NCI-H2107 treated with DMSO at 0.1 percent for 48 hours (cell line): ENCODE measurements around the gene TMPO.
A peak's percentile ranks its signal among the peaks of the same experiment; 100 is the strongest.
"Not testable (repeated sequence)": the region's sequence is repeated elsewhere in the genome, so short reads cannot be mapped to it uniquely, and the experiment has no call there.

Source experiments
- DNase-seq: peaks from one replicate; lab custom pipeline; 2025; ENCODE audit not compliant: unreplicated experiment; lab: John Stamatoyannopoulos, UW

TMPO gene, protein sequence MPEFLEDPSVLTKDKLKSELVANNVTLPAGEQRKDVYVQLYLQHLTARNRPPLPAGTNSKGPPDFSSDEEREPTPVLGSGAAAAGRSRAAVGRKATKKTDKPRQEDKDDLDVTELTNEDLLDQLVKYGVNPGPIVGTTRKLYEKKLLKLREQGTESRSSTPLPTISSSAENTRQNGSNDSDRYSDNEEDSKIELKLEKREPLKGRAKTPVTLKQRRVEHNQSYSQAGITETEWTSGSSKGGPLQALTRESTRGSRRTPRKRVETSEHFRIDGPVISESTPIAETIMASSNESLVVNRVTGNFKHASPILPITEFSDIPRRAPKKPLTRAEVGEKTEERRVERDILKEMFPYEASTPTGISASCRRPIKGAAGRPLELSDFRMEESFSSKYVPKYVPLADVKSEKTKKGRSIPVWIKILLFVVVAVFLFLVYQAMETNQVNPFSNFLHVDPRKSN

GRCh38 chr12:98515287-98516110 lies at the start of gene TMPO:
Gene TMPO (plus strand): TSS chr12:98515590. CDS start chr12:98515868, 278 bp downstream.
- DNase-seq, result peak; percentile 95

DNA sequence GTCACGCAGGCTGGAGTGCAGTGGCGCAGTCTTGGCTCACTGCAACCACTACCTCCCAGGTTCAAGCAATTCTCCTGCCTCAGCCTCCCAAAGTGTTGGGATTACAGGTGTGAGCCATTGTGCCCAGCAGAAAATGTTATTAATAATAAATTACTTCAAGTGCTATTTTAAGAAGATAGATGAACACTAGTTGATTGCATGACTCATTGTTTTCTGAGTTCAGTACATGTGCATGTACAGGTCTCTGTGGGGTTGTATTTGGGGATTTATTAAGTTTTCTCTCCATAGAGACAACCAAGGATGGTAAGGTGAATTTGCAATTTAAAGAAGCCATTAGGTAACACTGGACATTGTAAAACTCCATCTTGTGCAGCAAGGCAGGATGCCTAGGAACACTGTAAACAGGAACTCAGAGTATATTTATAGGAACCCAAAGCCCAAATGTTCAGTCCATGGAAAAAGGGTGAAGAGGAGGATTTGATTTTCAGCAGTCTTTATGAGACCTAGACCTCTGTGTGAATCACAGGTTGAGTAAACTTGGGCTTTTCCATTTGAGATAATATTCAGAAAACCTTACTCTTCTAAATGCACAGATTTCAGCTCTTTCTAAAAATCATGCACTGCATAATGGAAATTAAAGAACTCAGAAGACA lies 49.3 kb upstream of the TMPO start:
- DNase-seq, result no peak

GRCh38 chr12:98466640-98467400 lies 48.6 kb upstream of the TMPO start:
- DNase-seq, result no peak

GRCh38 chr12:98469109-98469508 lies 46.3 kb upstream of the TMPO start:
- no peak for DNase-seq

DNA sequence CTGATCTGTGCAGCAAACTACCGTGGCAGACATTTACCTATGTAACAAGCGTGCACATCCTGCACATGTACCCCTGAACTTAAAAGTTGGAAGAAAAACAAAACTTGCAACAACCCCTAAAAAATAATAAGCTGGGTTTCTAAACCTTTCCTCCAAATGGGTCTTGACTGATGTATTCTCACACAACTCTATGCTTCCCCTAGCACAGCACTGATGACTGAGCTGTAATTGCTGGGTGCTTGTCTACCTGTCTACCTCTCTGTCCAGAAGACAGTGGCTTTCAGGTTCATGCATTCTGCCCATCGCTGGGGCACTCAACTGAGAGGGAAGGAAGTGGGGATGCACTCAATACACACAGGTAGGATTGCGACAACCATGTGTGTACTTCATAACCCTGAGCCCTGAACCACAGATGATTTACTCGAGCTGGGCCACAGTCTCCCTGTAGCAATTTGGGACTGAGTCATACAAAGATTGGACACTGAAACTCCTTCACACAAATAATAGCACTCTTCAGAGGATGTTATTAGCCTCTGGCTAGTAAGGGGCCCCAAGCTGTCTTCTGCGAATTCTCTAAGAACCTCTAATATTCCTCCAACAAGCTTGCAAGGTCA lies 44.8 kb upstream of the TMPO start:
- DNase-seq, result no peak

DNA sequence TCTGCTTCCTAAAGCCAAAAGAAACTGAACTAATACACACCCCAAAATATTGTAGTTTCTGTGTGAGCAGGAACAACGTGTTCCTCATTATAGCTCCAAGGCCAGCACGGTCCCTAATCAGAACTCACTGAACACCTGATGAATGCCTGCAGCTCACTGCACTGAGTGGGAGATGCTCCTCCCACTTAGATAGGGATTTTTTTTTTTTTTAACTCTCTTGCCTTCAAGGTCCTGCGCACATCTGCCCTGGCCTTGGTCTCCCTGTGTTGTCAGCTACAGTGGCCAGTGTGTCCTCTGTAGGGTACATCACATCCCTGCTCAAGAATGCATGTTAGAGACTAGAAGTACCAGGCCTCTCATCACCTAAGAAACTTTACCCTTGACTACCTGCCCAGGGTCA lies 44.3 kb upstream of the TMPO start:
- no peak for DNase-seq

DNA sequence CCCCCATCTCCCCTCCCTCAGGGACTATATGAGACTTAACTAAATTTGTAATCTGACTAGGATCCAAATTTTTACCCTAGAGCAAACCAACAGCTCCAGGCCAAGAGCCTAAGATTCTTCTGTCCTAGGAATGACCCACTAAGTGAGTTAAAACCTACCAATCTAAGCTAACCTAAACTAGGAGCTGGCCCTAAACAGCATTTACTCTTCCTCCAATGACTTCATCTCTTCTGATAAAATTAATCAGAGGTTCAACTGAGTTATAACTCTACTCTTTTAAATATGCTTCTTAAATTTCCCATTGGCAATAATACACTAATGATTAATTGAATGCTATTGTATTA lies 39.9 kb upstream of the TMPO start:
- no peak for DNase-seq

DNA sequence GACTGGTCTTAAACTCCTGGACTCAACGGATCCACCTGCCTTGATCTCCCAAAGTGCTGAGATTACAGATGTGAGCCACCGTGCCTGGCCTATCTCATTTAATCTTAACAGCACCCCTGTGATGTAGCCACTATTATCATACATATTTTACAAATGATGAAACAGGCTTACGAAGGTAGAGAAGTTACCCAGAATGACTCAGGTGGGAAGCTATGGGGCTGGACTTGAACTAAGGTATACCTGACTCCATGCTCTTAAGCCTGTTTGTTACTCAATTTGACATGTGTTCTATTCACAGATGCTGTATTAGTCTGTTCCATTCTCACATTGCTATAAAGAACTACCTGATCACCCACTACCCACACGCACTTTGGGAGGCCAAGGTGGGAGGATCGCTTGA lies 36.8 kb upstream of the TMPO start:
- DNase-seq, result no peak

- DNase-seq, result no peak
Observed at GRCh38 chr12:98483621-98484503, 31.5 kb upstream of the TMPO start.

DNA sequence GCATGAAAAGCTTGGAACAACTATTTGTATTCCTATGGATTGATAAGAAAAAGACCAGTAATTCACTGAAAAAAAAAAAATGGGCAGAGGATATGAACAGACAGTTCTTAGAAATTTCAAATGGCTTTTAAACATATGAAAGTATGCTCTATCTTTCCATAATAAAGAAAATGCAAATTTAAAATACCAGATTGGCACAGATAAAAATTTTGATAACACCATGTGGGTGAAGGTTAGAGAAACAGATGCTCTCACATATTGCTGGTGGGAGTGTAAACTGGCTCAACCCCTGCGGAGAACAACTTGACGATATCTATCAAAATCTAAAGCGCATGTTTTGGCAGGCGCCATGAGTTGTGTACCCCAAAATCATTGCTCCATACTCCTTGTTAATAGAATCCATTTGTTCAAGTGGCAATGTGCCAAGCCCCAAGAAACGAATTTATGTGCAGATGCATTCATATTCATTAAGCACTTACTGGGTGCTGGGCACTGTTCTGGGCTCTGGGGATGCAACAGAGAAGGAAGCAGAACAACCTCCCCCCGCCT lies 29.5 kb upstream of the TMPO start:
- no peak for DNase-seq

DNA sequence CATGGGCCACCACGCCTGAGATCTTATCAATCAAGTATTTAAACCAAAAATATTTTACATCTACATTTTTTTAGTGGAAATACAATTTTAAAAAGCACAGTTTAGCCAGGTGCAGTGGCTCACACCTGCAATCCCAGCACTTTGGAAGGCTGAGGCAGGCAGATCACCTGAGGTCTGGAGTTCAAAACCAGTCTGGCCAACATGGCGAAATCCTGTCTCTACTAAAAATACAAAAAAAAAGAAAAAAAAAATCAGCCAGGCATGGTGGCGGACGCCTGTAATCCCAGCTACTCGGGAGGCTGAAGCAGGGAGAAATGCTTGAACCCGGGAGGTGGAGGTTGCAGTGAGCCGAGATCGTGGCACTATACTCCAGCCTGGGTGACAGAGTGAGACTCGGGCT lies 27.0 kb upstream of the TMPO start:
- DNase-seq, result not testable (repeated sequence)

DNA sequence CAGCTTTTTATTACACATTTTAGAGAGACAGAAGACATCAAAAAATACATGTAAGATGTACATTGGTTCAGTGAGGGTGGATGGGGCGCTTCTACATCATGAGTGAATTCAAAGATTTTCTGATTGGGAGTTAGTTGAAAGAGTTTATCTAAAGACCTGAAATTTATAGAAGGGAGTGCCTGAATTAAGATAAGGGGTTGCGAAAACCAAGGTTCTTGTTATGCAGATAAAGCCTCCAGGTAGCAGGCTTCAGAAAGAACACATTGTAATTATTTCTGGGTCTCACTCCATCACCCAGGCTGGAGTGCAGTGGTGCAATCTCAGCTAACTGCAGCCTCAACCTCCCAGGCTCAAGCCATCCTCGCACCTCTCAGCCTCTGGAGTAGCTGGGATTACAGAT lies 26.2 kb upstream of the TMPO start:
- no peak for DNase-seq

- DNase-seq, result peak; percentile 90
Observed at GRCh38 chr12:98490501-98491453, 24.6 kb upstream of the TMPO start.

- DNase-seq, result no peak
Observed at GRCh38 chr12:98492580-98493140, 22.7 kb upstream of the TMPO start.

DNA sequence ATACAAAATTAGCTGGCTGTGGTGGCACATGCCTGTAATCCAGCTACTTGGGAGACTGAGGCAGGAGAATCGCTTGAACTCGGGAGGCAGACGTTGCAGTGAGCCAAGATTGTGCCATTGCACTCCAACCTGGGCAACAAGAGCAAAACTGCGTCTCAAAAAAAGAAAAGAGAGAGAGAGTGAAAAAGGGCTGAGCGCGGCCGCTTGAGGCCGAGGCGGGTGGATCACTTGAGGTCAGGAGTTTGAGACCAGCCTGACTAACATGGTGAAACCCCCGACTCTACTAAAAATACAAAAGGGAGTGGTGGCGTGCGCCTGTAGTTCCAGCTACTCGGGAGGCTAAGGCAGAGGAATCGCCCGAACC lies 14.1 kb upstream of the TMPO start:
- DNase-seq, result not testable (repeated sequence)

- DNase-seq, result peak; percentile 94
Observed at GRCh38 chr12:98503342-98503591, 12.1 kb upstream of the TMPO start.

DNA sequence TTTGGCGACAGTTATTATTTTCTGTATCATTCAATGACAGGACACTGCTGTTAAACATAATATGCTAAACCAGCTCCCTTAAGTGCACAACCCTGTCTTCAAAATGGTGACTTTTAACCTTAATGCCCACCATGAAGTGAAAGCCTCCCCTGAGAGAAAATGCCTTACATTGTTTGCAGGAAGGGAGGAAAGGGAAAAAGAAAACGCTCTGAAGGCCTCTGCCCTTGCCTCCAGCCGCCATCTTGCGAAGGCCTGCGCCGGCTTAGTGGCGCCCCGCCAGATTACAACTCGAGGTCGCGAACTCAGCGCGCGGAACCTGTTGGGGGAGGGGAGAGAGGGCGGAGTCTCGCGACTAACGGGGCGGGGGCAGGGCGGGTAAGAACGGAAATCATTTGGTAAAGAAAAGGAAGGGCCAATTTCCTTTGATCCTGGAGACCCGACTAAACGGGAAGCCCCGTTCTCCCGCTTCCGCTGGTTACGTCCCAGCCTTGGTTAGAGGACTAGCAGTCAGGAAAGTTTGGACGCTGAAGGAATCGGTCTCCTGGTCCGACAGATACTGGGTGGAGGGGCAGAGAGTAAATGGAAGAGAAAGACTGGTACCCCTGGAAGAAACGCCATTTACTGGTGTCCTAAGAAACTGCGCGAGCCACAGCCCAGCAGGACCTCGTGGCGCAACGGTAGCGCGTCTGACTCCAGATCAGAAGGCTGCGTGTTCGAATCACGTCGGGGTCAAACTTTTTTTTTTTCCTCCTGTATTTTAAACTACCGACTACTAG lies 11.6 kb upstream of the TMPO start:
- DNase-seq, result peak; percentile 94

DNA sequence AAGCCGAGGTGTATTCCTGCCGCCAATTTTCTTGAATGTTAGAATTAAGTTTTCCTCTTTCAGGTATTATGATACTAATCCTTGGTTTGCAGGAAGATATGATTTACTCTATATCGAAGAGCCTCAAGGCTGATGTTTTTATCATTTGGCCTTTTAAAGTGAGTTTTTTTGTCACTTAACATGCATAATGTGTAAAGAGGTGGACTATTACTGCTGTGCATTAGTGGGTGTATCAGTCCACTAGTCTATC lies 11.1 kb upstream of the TMPO start:
- no peak for DNase-seq
